Fibroblast of skin of right quadriceps (primary cell): Measurements from ENCODE around the gene NF1.
A peak's percentile ranks its signal among the peaks of the same experiment; 100 is the strongest.

Experiments
- DNase-seq: peaks from one replicate; pipeline ENCODE4 v3.0.0-alpha.2; 2013

NF1 gene

GRCh38 chr17:31390748-31391495, 296.1 kb downstream of the NF1 start:
- DNase-seq, result no peak

GRCh38 chr17:31391496-31391949, 296.7 kb downstream of the NF1 start, which contains the start of gene RAB11FIP4:
Gene RAB11FIP4, plus strand, starts transcription at chr17:31391675. Its CDS starts 178 bp downstream, at chr17:31391853.
- DNase-seq, result peak; percentile 43

- no peak for DNase-seq
Observed at GRCh38 chr17:31392002-31392855, 297.5 kb downstream of the NF1 start.

GRCh38 chr17:31392856-31393748, 298.3 kb downstream of the NF1 start:
- DNase-seq, result no peak

- DNase-seq, result no peak
Observed at GRCh38 chr17:31393749-31394146, 299.0 kb downstream of the NF1 start.

- DNase-seq, result peak; percentile 69
Observed at GRCh38 chr17:31394544-31394943, 299.8 kb downstream of the NF1 start.

- DNase-seq, result no peak
Observed at GRCh38 chr17:31397256-31397939, 302.6 kb downstream of the NF1 start.

GRCh38 chr17:31398381-31399311, 303.9 kb downstream of the NF1 start:
- no peak for DNase-seq

GRCh38 chr17:31400481-31400950, 305.7 kb downstream of the NF1 start:
- DNase-seq, result no peak

GRCh38 chr17:31401456-31402254, 306.9 kb downstream of the NF1 start:
- DNase-seq, result no peak

- DNase-seq, result no peak
Observed at GRCh38 chr17:31404028-31404949, 309.5 kb downstream of the NF1 start.

GRCh38 chr17:31405890-31406371, 311.2 kb downstream of the NF1 start:
- no peak for DNase-seq

- no peak for DNase-seq
Observed at GRCh38 chr17:31408586-31408985, 313.8 kb downstream of the NF1 start.

GRCh38 chr17:31411707-31412285, 317.0 kb downstream of the NF1 start:
- no peak for DNase-seq

GRCh38 chr17:31412511-31412910, 317.7 kb downstream of the NF1 start:
- no peak for DNase-seq

- DNase-seq, result no peak
Observed at GRCh38 chr17:31413081-31413799, 318.5 kb downstream of the NF1 start.

- peak; percentile 50 for DNase-seq
Observed at GRCh38 chr17:31413874-31414549, 319.2 kb downstream of the NF1 start.
